ENCODE data around the gene PAX4.

DNA sequence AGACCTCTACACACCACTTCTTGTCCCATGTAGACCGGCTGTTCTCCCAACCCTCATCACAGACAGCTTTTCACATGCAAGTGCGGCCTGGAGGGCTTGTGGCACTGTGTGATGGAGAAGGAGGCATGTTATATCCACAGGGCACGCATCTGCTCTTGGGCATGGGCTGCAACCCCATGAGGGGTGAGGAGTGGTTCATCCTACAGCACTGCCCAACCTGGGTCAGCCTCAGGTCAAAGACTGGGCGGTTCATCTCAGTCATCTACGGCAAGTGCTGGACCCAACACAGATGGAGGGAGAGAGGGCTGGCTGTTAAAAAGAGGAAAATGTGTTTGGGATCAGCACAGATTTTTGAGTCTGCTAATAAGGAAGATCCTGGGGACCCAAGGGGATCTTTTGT lies 22.2 kb downstream of the PAX4 start:
- TF ChIP-seq, protein P1, sequence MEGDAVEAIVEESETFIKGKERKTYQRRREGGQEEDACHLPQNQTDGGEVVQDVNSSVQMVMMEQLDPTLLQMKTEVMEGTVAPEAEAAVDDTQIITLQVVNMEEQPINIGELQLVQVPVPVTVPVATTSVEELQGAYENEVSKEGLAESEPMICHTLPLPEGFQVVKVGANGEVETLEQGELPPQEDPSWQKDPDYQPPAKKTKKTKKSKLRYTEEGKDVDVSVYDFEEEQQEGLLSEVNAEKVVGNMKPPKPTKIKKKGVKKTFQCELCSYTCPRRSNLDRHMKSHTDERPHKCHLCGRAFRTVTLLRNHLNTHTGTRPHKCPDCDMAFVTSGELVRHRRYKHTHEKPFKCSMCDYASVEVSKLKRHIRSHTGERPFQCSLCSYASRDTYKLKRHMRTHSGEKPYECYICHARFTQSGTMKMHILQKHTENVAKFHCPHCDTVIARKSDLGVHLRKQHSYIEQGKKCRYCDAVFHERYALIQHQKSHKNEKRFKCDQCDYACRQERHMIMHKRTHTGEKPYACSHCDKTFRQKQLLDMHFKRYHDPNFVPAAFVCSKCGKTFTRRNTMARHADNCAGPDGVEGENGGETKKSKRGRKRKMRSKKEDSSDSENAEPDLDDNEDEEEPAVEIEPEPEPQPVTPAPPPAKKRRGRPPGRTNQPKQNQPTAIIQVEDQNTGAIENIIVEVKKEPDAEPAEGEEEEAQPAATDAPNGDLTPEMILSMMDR (IDR thresholded peaks at IDR 0.05; ENCODE audit: insufficient read depth, low read depth, low read length), result no peak
- TF ChIP-seq EZH2 (IDR thresholded peaks at IDR 0.05; ENCODE audit: insufficient read depth, low read length), result no peak
